CD4-positive, alpha-beta T cell (primary cell): ENCODE measurements around the gene PSMB2. TPM values are rescaled to one million over a fixed set of nuclear protein-coding genes. Genes with fewer than 3 reads are reported as not detected.

Experiments used
- ATAC-seq: fragments of 200-7000 bp; cut with Tn5 transposase; one replicate; pipeline ENCODE4 v1.10.0; 2022; ENCODE audit warnings: mild to moderate bottlenecking; ENCODE audit not compliant: poor library complexity
- CTCF ChIA-PET: fragments of 350-600 bp; sonication (Branson Sonifier 250); formaldehyde crosslinking; loops from one replicate; lab custom pipeline; 2021; ENCODE audit warnings: antibody characterized with exemption, inconsistent platforms; lab: Charles Lee
- POLR2A ChIA-PET: fragments of 350-600 bp; sonication (Branson Sonifier 250); formaldehyde crosslinking; loops from one replicate; lab custom pipeline; 2021; ENCODE audit warnings: antibody characterized with exemption, inconsistent platforms; lab: Charles Lee
- DNase-seq, 14 experiments: peaks; one replicate each; pipeline ENCODE4 v3.0.0-alpha.2; 2013 to 2020; ENCODE audit warnings: mixed read lengths in 2 of 14
- H3K27ac ChIP-seq, 2 donors: one replicate each; pipeline versions ENCODE4 v1.5.1 to v1.7.0; 2013; ENCODE audit warnings: low read length in 2 of 2, low read depth in 1 of 2, mild to moderate bottlenecking in 1 of 2
- H3K27me3 ChIP-seq, 2 experiments: 1 replicate in 1 of 2; 2 replicates in 1 of 2; pipeline versions ENCODE4 v1.6.1 to v1.7.0; 2013; ENCODE audit warnings: low read length in 2 of 2, control low read depth in 1 of 2, mild to moderate bottlenecking in 1 of 2, moderate library complexity in 1 of 2; ENCODE audit not compliant: insufficient read depth in 2 of 2, control insufficient read depth in 1 of 2
- H3K36me3 ChIP-seq: one replicate; pipeline ENCODE4 v1.6.1; 2013; ENCODE audit warnings: low read length, control low read depth; ENCODE audit not compliant: insufficient read depth
- H3K4me1 ChIP-seq: one replicate; pipeline ENCODE4 v1.6.1; 2013; ENCODE audit warnings: low read length, control low read depth; ENCODE audit not compliant: insufficient read depth
- H3K4me3 ChIP-seq: one replicate; pipeline ENCODE4 v1.5.1; 2013; ENCODE audit warnings: mild to moderate bottlenecking, low read length, moderate library complexity
- H3K9me3 ChIP-seq, 2 experiments: 1 replicate in 1 of 2; 2 replicates in 1 of 2; pipeline versions ENCODE4 v1.6.1 to v1.7.0; 2013; ENCODE audit warnings: low read length in 2 of 2, mild to moderate bottlenecking in 2 of 2, control low read depth in 1 of 2, moderate library complexity in 1 of 2; ENCODE audit not compliant: control insufficient read depth in 1 of 2, insufficient read depth in 1 of 2
- H3K27ac Mint-ChIP-seq: one replicate; pipeline ENCODE4 v1.8.0; 2020; ENCODE audit warnings: mixed read lengths
- H3K27me3 Mint-ChIP-seq: one replicate; pipeline ENCODE4 v1.8.0; 2021; ENCODE audit warnings: mixed read lengths
- H3K36me3 Mint-ChIP-seq: one replicate; pipeline ENCODE4 v1.8.0; 2021; ENCODE audit warnings: low read depth, mixed read lengths
- H3K4me1 Mint-ChIP-seq: one replicate; pipeline ENCODE4 v1.8.0; 2021; ENCODE audit warnings: low read depth, mixed read lengths
- H3K4me3 Mint-ChIP-seq: one replicate; pipeline ENCODE4 v1.8.0; 2020; ENCODE audit warnings: mild to moderate bottlenecking, mixed read lengths
- H3K9me3 Mint-ChIP-seq: one replicate; pipeline ENCODE4 v1.8.0; 2020; ENCODE audit warnings: mixed read lengths
- intact Hi-C, 2 experiments: fragments of 100-400 bp; cut with DNase I in 1 of 2; cut with micrococcal nuclease in 1 of 2; formaldehyde crosslinking; loops; one replicate each; pipeline versions ENCODE4 v1.15.1 to v1.9.0; 2023 to 2025; cut with DNase I, micrococcal nuclease
- total RNA-seq, 174 experiments: library from RNA in 2 of 174; stranded (reverse) in 2 of 174; gene quantifications; one replicate each; pipeline ENCODE4 v1.2.3 and lab custom pipeline; 2021 to 2026
- TF ChIP-seq, protein P1 (sequence below): fragments of 200-600 bp; IDR thresholded peaks from one replicate; pipeline ENCODE4 v1.8.0; 2022; ENCODE audit warnings: antibody characterized with exemption, mild to moderate bottlenecking

PSMB2 gene
- total RNA-seq, 2 experiments from 2014 or later: 34.0 to 35.3 TPM

DNA sequence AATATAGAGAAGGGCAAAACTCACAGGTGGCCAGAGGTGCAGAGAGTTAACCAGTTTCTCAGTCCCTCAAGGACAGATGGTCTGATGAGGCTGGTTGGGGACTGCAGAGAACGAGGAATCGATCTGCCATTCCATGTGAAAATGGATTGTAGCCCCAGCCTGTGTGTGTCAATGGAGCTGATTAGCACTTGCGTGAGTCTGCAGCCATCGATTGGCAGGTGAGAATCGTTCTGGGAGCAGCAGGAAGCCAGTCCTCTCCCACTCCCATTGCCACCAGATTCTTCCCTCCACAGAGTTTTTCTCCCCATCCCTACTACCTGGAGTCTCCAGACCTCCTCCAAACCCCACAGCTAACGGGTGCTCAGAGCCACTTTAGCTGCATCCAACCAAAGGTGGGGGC is 18.3 kb upstream of the PSMB2 start:
- no peak overlapping the region for H3K4me3 Mint-ChIP-seq
- no peaks in the 10 kb centered on the region for H3K36me3 Mint-ChIP-seq
- H3K27me3 ChIP-seq: no peaks in the 10 kb centered on the region
- peaks cover 3% of the 10 kb centered on the region for H3K27me3 Mint-ChIP-seq
- no peaks in the 10 kb centered on the region for H3K4me1 Mint-ChIP-seq
- ChIA-PET POLR2A (no interaction called here), CTCF (no interaction called here)
- H3K9me3 Mint-ChIP-seq: no peaks in the 10 kb centered on the region
- no peak for ATAC-seq
- H3K36me3 ChIP-seq: no peaks in the 10 kb centered on the region
- no peak overlapping the region for H3K27ac ChIP-seq
- DNase-seq: no peak
- H3K27ac Mint-ChIP-seq: no peak overlapping the region
- H3K9me3 ChIP-seq: no peaks in the 10 kb centered on the region
- H3K4me3 ChIP-seq: no peak overlapping the region
- TF ChIP-seq, protein P1, sequence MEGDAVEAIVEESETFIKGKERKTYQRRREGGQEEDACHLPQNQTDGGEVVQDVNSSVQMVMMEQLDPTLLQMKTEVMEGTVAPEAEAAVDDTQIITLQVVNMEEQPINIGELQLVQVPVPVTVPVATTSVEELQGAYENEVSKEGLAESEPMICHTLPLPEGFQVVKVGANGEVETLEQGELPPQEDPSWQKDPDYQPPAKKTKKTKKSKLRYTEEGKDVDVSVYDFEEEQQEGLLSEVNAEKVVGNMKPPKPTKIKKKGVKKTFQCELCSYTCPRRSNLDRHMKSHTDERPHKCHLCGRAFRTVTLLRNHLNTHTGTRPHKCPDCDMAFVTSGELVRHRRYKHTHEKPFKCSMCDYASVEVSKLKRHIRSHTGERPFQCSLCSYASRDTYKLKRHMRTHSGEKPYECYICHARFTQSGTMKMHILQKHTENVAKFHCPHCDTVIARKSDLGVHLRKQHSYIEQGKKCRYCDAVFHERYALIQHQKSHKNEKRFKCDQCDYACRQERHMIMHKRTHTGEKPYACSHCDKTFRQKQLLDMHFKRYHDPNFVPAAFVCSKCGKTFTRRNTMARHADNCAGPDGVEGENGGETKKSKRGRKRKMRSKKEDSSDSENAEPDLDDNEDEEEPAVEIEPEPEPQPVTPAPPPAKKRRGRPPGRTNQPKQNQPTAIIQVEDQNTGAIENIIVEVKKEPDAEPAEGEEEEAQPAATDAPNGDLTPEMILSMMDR: no peak
- intact Hi-C loops: no loop called here
- H3K4me1 ChIP-seq: no peaks in the 10 kb centered on the region

DNA sequence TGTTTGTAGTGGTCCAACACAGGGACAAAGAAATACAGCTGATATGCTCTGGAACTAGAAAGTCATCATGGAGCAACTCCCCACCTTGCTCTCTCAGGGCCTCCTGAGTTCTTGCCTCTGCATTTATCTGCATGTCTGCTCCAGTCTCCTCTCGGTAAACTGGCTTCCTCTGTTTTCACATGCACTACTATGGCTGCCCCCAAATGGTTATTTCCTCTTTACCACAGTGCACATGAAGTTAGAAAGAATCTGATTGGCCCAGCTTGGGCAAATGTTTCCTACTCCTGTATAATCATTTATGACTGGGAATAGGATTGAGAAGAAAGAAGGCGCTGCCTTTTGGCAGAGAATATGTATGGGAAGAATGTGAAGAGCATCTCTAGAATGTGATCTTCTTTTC is 16.5 kb upstream of the PSMB2 start:
- H3K36me3 ChIP-seq: no peaks in the 10 kb centered on the region
- Mint-ChIP-seq H3K36me3 (no peaks in the 10 kb centered on the region), H3K4me3 (no peak overlapping the region), H3K9me3 (no peaks in the 10 kb centered on the region), H3K27ac (no peak overlapping the region), H3K4me1 (no peaks in the 10 kb centered on the region), H3K27me3 (peaks cover 3% of the 10 kb centered on the region)
- CTCF ChIA-PET: no interaction called here
- DNase-seq (no peak), ATAC-seq (no peak)
- H3K27ac ChIP-seq: no peak overlapping the region
- intact Hi-C loops: no loop called here
- no peaks in the 10 kb centered on the region for H3K9me3 ChIP-seq
- H3K27me3 ChIP-seq: no peaks in the 10 kb centered on the region
- POLR2A ChIA-PET: no interaction called here
- H3K4me3 ChIP-seq: no peak overlapping the region
- H3K4me1 ChIP-seq: no peaks in the 10 kb centered on the region
- TF ChIP-seq, protein P1: no peak

- no peak for ATAC-seq
- H3K4me1 Mint-ChIP-seq: no peaks in the 10 kb centered on the region
Observed at GRCh38 chr1:35656863-35657232, 15.5 kb upstream of the PSMB2 start.

More at GRCh38 chr1:35656863-35657232, 15.5 kb upstream of the PSMB2 start:
- Mint-ChIP-seq H3K27me3 (peaks cover 3% of the 10 kb centered on the region), H3K9me3 (no peaks in the 10 kb centered on the region), H3K36me3 (no peaks in the 10 kb centered on the region), H3K27ac (no peak overlapping the region), H3K4me3 (no peak overlapping the region)
- intact Hi-C loops: no loop called here
- H3K9me3 ChIP-seq: no peaks in the 10 kb centered on the region
- no peaks in the 10 kb centered on the region for H3K4me1 ChIP-seq
- DNase-seq: no peak
- no peak overlapping the region for H3K4me3 ChIP-seq
- no peaks in the 10 kb centered on the region for H3K36me3 ChIP-seq
- POLR2A ChIA-PET: no interaction called here
- no peaks in the 10 kb centered on the region for H3K27me3 ChIP-seq
- CTCF ChIA-PET: no interaction called here
- no peak overlapping the region for H3K27ac ChIP-seq
- TF ChIP-seq, protein P1: no peak
